Gastrocnemius medialis (tissue), 4 donors: ENCODE results near the gene MFAP4.

Source experiments
- CTCF ChIP-seq, 5 experiments: fragments of 450-650 bp in 3 of 5; fragments of 200-600 bp in 2 of 5; sonication (generic) in 2 of 5; IDR thresholded peaks in 4 of 5; conservative IDR thresholded peaks in 1 of 5; 1 replicate in 4 of 5; 2 replicates in 1 of 5; pipeline ENCODE4 v1.5.1; 2016 to 2019; ENCODE audit warnings: antibody characterized with exemption in 5 of 5, mild to moderate bottlenecking in 3 of 5, moderate library complexity in 3 of 5
- POLR2A ChIP-seq, 2 donors: fragments of 450-650 bp; IDR thresholded peaks; one replicate each; pipeline ENCODE4 v1.6.1; 2017; ENCODE audit warnings: antibody characterized with exemption in 2 of 2, mild to moderate bottlenecking in 2 of 2, moderate library complexity in 2 of 2

- TF ChIP-seq CTCF (IDR thresholded peaks at IDR 0.05 in 4 of 5, conservative IDR thresholded peaks at IDR 0.05 in 1 of 5) (no peak), POLR2A (IDR thresholded peaks at IDR 0.05) (no peak)
These were observed 24.1 kb upstream of the MFAP4 start, which contains the start of gene RNF112 for GRCh38 chr17:19410875-19411620.
